Middle frontal gyrus (tissue), 1 donor: ENCODE measurements around the gene KMT2E.

Source experiments
- DNase-seq: peaks from one replicate; pipeline ENCODE4 v3.0.0-alpha.2; 2015; ENCODE audit warnings: low spot score; ENCODE audit errors: extremely low spot score

The KMT2E gene

DNA sequence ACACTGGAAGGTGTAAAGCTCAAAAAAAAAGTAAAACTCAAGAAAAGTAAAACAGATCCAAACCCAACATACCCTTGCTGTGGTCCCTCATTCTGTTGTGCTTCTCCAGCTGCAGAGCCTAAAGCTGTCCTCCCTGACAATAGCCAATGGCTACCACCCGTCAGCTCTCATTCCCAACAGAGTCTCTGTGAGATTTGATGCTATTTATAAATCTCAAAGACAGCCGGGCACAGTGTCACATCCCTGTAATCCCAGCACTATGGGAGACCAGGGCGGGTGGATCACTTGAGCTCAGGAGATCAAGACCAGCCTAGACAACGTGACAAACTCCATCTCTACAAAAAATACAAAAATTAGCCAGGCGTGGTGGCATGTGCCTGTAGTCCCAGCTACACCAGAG lies 116.0 kb downstream of the KMT2E start:
- DNase-seq = no peak

DNA sequence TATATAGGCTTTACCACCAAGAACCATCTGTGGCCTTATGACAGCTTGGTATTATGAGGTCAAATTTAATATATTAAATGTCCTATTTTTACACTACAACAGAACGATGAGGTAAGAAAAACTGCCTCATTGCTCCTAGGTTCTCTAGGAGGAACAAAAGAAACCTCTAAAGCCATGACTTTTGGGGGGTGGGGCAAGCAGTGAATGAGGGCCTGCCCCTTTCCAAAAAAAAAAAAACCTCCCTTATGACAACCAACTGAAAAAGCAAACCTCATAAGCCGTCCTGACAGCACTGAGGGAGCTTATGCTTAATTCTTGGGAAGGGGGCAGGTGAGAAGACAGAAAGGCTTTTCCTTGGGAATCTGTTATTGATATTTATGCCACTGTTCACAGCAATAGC lies 116.6 kb downstream of the KMT2E start:
- DNase-seq = no peak

DNA sequence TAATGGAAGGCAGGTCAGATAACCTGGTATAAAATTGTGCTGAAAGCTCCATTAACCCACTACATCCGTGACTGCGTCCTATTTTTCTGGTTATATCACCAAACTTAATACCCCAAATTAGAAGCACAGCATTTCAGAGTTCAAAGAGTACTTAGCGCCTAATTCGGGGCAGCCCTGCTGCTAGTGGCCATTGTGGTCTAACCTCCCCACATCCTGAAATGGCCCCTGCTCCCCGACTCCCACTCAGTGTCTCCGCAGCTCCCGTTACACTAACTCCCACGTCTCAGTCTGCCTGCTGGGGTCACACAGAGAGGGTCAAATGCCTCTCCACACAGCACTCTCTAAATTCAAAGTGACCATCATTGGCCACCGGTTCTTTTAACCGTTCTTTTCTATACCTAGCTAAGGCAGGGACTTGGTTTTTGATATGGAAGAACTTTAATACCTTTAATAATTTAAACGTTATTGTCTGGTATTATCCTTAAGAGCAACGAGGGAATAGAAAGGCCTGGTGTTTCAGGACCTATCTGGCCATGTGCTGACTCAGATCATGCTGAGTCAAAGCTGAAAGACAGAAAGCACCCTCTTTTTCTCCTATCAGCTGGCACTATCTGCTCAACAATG lies 117.1 kb downstream of the KMT2E start:
- DNase-seq = no peak

DNA sequence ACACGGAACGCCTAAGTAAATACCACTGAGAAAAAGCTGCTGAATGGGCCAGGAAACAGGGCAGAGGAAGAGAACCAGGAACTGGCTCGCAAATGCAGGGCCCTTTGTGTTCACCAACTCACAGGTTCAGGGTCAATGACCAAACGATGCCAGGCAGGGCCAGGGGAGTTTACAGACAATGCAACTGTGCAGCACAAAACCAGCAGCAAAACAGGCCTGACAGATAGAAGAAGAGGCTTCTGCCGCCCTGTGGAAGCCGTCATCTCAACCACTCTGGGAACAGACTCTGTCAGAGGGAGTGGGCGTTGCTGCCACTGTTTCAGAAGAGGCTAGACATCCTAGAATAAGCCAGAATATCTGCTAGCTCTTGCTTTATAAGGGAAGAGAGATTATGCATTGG lies 117.9 kb downstream of the KMT2E start:
- DNase-seq = no peak

DNA sequence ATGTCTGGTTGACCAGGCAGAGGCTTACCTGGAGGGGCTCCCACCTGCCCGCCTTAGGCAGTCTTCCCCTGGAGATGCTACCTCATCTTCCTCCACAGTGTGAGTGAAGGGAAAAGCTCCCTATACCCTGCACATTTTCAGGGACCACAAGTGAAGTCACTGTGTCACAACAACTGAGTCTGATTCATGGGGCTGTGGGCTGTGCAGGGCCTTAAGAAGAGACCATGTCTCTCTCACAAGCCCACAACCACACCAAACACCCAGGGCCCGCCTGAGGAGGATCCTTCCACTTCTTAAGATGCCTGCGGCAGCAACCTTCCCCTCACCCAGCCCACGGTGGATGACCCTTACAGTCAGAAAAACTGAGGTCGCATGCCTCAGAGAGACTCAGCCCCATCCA lies 118.3 kb downstream of the KMT2E start:
- no peak for DNase-seq

DNA sequence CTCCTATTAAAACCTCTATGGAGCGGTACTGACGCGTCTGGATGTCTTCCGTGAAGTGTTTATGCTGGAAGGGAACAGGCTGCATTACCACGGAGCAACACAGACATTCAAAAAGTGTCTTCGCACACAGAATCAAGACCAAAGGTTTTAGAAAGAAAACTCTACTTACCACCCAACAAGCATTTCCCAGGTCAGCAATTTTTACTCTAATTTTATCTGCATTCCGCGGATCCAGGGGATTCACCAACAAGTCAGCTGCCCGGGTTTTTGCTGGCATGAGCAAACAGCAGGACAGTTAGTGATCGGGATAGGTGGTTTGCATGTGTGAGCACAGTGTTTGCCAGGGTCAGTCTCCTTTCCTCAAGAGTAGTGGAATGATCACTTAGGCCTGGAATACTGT lies 118.8 kb downstream of the KMT2E start:
- no peak for DNase-seq

DNA sequence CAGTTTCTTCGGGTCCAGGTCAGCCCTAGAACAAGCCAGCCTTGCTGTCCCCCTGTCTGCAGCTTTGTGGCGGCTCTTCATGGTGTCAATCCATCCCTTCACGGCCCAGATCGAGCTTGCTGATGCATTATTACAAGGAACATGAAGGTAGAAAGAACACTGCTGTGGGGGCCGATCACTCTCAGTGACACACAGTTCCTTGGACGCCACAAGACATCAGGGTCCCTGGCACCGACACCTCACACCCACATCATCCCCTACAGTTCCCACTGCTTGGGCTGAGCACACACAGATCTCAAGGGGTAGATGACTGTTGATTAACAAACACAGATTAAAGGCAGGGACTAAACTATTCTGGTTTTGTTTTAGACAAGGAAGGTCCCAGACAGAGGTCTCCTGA lies 119.4 kb downstream of the KMT2E start:
- DNase-seq = no peak

DNA sequence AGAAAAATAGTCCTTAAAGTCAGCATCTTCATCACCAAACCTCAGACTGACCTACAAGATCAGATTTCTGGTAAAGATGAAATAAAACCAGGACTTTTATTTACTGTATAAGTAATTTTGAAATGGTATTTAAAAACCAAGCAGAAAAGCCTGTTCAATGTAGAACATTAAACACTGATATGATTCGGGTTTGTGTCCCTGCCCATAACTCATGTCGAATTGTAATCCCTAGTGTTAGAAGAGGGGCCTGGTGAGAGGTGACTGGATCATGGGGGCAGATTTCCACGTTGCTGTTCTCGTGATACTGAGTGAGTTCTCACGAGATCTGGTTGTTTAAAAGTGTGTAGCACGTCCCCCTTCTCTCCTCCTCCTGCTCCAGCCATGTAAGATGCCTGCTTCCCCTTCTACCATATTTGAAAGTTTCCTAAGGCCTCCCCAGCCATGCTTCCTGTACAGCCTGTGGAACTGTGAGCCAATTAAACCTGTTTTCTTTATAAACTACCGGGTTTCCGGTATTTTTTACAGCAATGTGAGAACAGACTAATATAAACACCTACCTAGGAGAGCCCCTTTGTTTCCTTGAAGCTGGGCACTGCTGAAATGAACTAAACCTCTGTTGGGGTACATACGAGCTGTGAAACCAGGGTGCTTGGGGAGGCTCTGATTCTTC lies 120.1 kb downstream of the KMT2E start:
- DNase-seq = no peak

DNA sequence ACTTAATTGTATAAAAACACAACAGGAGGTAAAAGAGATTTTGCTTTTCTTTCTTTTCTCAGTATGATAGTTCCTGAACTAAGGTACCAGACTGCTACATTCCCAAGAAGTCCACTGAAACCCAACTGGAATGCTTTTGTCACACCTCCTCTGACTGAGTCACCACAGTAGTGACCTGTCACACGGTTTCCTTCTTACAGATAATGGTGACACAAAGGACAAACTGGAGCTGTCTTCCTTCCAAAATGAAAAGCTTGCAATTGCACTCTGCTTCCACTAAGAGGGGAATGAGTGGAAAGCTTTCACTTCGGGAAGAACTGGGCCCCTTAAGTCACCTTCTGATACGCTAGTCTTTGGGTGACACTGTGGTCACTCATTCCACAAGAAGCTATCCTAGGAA lies 122.2 kb downstream of the KMT2E start:
- DNase-seq = no peak

DNA sequence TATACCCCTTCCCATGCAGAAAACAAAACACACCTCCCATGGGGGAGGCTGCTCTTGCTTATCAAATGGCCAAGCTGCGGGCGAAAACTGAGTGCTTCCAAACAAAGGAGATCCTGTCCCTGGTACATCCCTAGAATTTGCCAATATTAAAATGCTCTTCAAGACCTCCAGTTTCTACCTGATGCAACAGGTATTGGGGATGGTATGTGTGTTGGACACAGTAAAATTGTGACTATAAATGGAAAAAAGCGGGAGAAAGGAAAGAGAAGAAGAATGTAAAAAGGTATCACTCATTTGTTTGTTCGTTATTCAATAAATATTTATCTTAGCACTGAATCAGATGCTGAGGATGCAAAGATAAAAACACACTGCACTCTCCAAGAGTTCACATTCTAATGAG lies 123.9 kb downstream of the KMT2E start:
- no peak for DNase-seq

DNA sequence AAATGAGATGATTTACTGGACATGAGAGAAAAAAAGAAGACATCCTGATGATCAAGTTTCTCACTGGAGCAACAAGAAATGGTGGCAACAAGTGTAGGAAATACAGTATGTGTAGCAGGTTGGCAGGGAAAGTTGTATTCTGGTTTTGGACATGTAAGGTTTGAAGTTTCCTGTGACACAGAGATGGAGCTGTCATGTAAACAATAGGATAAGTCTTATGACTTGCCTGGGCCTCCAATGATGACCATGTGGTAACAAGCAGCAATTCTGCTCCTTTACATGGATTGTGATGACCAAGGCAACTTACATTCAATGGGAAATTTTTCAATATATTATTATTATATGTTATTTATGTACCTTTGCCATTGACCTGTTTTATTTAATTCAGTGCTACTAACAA lies 125.4 kb downstream of the KMT2E start:
- DNase-seq = no peak

DNA sequence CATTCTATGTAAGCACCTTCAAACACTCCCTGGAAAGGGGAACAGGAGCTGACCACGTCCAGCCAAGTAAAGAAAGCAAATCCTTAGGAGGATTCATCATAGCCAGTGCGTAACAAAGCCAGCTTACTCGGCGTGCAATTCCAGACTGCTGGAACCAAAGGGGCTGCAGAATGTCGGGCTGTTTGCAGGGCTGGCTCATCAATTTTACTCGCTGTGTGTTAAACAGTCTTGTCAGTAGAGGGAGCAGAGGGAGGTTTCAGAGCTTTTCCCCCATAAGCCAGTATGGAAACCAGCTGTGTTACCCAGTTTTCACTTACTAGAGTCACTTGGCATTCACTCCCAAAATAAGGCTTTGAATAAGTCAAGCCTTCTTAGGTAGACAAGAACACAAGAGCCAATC lies 127.1 kb downstream of the KMT2E start:
- no peak for DNase-seq

DNA sequence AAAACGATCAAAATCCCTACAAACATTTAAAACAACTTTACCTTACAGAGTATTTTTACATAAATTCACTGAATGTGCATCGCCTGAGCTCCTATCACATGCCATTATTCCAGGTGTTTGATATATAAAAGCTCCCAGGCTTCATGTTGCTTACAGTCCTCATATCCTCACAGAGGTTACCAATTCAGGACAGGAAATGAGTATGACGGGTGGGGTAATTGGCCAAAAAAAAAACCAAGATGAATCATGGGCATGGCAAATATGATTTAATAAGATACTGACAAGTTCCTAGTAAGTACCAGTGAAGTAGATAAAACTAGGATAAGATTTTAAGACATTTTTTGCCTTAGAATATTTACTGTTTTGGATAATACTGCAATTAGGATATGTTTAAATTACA lies 135.8 kb downstream of the KMT2E start:
- no peak for DNase-seq

DNA sequence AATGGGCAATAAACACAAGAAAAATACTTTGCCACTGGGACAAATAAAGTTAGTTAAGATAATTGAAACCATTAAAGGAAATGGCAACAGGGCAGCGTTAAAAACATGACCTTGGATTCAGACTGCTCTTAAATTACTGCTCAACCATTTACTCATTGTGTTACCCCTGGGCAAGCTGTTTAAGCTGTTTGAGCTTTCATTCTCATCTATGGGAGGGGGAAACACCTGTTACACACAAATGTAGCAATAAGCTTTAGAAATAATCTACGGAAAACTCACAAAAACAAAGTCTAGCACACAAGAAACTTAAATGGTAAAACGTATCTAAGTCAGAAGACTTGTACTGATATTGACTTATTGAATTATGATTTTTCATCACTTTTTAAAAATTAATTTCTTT lies 137.1 kb downstream of the KMT2E start:
- DNase-seq = no peak

DNA sequence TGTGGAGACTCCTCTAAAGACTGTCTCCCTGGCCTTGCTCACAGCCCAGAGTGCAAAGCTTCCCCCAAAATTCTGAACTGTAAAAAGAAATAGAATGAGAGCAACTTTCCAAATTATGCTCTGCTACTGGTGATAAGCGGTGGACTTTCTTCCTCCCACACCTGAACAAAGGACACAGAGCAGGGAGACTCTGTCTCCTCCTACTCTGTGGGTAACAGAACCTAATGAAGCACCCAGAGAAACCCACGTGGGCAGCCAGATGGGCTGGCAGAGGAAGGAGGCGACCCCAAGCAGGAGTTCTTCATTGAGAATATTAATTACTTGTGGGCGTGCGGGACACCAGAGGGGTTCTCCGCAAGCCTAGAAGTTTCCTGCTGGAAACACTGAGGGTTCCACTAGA lies 139.5 kb downstream of the KMT2E start:
- no peak for DNase-seq

DNA sequence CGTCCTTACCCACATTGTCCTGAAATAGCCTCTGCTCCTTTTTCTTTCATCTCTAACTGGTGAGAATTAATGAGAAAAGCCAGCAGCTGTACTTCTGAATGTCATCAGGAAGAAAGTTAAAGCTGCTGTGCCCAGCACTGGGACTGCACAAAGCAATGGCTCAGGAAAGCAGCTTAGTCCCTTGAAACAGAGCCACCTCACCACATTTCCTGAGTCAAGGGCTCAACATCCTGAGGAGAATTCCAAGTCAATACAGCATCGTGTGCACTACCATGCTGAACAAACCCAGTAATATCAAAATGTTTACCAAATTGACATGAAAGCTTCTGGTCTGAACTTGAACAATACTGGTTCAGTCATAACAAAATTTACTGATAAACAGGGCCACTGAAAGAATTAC lies 140.1 kb downstream of the KMT2E start:
- no peak for DNase-seq

DNA sequence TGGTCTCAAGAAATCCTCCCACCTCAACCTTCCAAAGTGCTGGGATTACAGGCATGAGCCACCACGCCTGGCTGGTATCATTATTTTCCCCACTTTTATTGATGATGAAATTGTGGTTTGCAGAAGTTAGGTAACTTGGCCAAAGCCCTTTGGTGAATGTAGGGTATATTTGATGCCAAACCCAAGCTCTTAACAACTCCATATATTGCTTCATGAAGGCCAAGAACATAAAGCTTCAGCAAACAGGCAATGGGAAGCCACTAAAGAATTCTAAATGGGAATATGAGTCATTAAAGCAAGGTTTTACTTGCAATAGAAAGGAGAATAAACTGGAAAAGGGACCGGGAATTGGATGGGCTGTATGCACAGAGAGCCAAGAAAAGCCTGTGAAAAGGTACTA lies 142.7 kb downstream of the KMT2E start:
- no peak for DNase-seq

DNA sequence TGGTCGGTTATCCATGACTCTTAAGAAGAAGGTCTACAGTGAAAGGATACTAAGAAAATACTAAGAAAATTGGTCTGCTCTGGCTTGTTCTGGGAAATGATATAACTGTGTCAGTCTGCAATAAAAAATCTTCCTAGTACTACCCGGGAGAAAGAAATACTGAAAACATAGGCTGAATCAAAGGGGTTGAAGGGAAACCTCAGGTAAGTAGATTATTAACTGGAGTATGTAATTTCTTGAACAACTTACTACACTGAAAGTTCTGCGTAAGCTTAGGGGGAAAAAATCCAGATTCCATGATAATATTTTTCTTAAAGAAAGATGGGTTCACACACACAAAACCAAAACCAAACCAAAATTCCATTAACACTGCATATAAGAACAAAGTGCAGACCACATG lies 143.3 kb downstream of the KMT2E start:
- DNase-seq = no peak

DNA sequence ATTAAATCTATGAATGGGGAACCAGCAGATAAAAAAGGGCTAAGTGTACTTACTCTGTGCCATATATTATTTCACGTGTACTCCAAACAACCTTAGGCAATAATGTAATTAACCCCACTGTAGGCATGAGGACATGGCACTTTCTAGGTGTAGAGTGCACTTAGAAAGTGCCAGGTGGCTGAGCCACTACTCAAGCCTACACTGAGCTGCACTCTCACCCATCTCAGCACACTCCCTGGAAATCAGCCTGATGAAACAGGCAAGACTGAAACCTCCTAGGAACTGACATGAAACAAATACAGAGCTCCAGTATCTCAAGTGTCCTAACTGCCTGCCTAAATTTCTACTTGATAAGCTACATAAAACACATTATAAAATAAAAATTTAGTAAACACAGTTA lies 147.4 kb downstream of the KMT2E start:
- no peak for DNase-seq
